GM12878 (cell line): ENCODE data around the gene TUNAR. TPM values are rescaled to one million over a fixed set of nuclear protein-coding genes. Genes with fewer than 3 reads are reported as not detected.
"Not testable (repeated sequence)": the region's sequence is repeated elsewhere in the genome, so short reads cannot be mapped to it uniquely, and the experiment has no call there.

Experiments used
- ATAC-seq: fragments of 200-7000 bp; cut with Tn5 transposase; 3 replicates; pipeline ENCODE4 v1.9.1; 2020; ENCODE audit warnings: mild to moderate bottlenecking, moderate library complexity
- BruUV-seq: library from RNA; stranded (reverse); fragments of 400-500 nt; replicated peaks from 2 replicates; lab custom pipeline; 2021; lab: Mats Ljungman, UMichigan
- CTCF ChIA-PET: fragments of 300-600 bp; sonication (Branson Sonifier 250); formaldehyde crosslinking; extraction: SDS; loops from one replicate; lab custom pipeline; 2021; ENCODE audit warnings: inconsistent platforms; lab: Yijun Ruan, JAX
- POLR2A ChIA-PET: fragments of 350-600 bp; formaldehyde crosslinking; extraction: SDS; loops from one replicate; lab custom pipeline; 2021; ENCODE audit warnings: inconsistent platforms; lab: Charles Lee
- RAD21 ChIA-PET: fragments of 300-600 bp; sonication (Branson Sonifier 250); formaldehyde crosslinking; loops from one replicate; lab custom pipeline; 2023; ENCODE audit warnings: antibody characterized with exemption; ENCODE audit not compliant: unreplicated experiment; lab: Charles Lee
- SMC1A ChIA-PET: fragments of 300-600 bp; sonication (Branson Sonifier 250); formaldehyde crosslinking; loops from one replicate; lab custom pipeline; 2023; ENCODE audit not compliant: unreplicated experiment, uncharacterized antibody; lab: Charles Lee
- DNase-seq: peaks from one replicate; pipeline ENCODE4 v3.0.0-alpha.2; 2011; ENCODE audit warnings: low read depth, low spot score
- FAIRE-seq: peaks from 3 replicates; lab custom pipeline; 2011; peaks lifted over from hg19 to GRCh38; lab: Jason Lieb, UNC
- H2AFZ ChIP-seq: 2 replicates; pipeline ENCODE4 v1.6.0; 2011; ENCODE audit warnings: low read depth, low read length, control low read depth; ENCODE audit not compliant: control insufficient read depth
- H3K27ac ChIP-seq: 2 replicates; pipeline ENCODE4 v1.5.1; 2011; ENCODE audit warnings: control low read depth; ENCODE audit not compliant: control insufficient read depth, insufficient read depth
- H3K27me3 ChIP-seq, 2 experiments: replicated peaks in 1 of 2; 2 replicates each; pipeline versions ENCODE4 v1.6.0 to v1.6.1; 2011; ENCODE audit warnings: low read length in 1 of 2; ENCODE audit not compliant: control insufficient read depth in 2 of 2, insufficient read depth in 2 of 2
- H3K36me3 ChIP-seq, 2 experiments: 2 replicates each; pipeline ENCODE4 v1.5.1; 2011; ENCODE audit warnings: low read length in 1 of 2; ENCODE audit not compliant: control insufficient read depth in 2 of 2, insufficient read depth in 2 of 2
- H3K4me1 ChIP-seq: 2 replicates; pipeline ENCODE4 v1.6.1; 2011; ENCODE audit warnings: mild to moderate bottlenecking, low read length, moderate library complexity, mixed read lengths; ENCODE audit not compliant: control insufficient read depth, insufficient read depth
- H3K4me2 ChIP-seq: 2 replicates; pipeline ENCODE4 v1.6.0; 2011; ENCODE audit warnings: control low read depth; ENCODE audit not compliant: control insufficient read depth, insufficient read depth
- H3K4me3 ChIP-seq: fragments of 200-600 bp; sonication (generic); 2 replicates; pipeline ENCODE4 v1.5.1; 2016
- H3K79me2 ChIP-seq: 2 replicates; pipeline ENCODE4 v1.6.0; 2011; ENCODE audit warnings: low read length; ENCODE audit not compliant: control insufficient read depth, insufficient read depth
- H3K9ac ChIP-seq: 2 replicates; pipeline ENCODE4 v1.8.0; 2011; ENCODE audit warnings: low read length, control low read depth, mixed read lengths; ENCODE audit not compliant: control insufficient read depth, insufficient read depth
- H3K9me3 ChIP-seq: replicated peaks from 3 replicates; pipeline ENCODE4 v1.5.1; 2011; ENCODE audit warnings: mild to moderate bottlenecking, low read length; ENCODE audit not compliant: control insufficient read depth, insufficient read depth
- H4K20me1 ChIP-seq: 2 replicates; pipeline ENCODE4 v1.6.0; 2011; ENCODE audit not compliant: control insufficient read depth, insufficient read depth
- CBFB ChIP-seq: IDR thresholded peaks from 2 replicates; pipeline ENCODE4 v1.6.1; 2016; ENCODE audit warnings: antibody characterized with exemption, low read depth
- NFIC ChIP-seq: IDR thresholded peaks from 2 replicates; pipeline ENCODE4 v1.6.1; 2012; ENCODE audit warnings: low read depth, mild to moderate bottlenecking, inconsistent platforms, low read length, moderate library complexity
- PAX8 ChIP-seq: fragments of 450-650 bp; IDR thresholded peaks from 2 replicates; pipeline ENCODE4 v1.6.1; 2017; ENCODE audit warnings: mild to moderate bottlenecking, moderate library complexity
- RCOR1 ChIP-seq: conservative IDR thresholded peaks from 2 replicates; pipeline ENCODE4 v1.6.1; 2012; ENCODE audit warnings: low read depth, low read length, improper control_type of control experiment
- YY1 ChIP-seq: IDR thresholded peaks from 2 replicates; pipeline ENCODE4 v1.6.1; 2011; ENCODE audit warnings: low read depth, mild to moderate bottlenecking, low read length
- ZBED1 ChIP-seq: IDR thresholded peaks from 2 replicates; pipeline ENCODE4 v1.6.1; 2016; ENCODE audit warnings: borderline replicate concordance
- ZNF384 ChIP-seq: IDR thresholded peaks from 2 replicates; pipeline ENCODE4 v1.6.1; 2012; ENCODE audit warnings: low read depth, mild to moderate bottlenecking, low read length, improper control_type of control experiment, borderline replicate concordance
- WGBS: methylation state at CpG from one replicate; pipeline ENCODE4 v1.1.6; 2016; ENCODE audit warnings: low lambda C conversion rate; ENCODE audit not compliant: insufficient replicate concordance, insufficient coverage; ENCODE audit errors: missing lambda C conversion rate; 5-methylcytosine and 5-hydroxymethylcytosine counted together
- in situ Hi-C: fragments of 300-500 bp; cut with MboI; formaldehyde crosslinking; loops from 9 replicates; pipeline ENCODE4 v1.14.3; 2018; ENCODE audit warnings: mixed read lengths
- intact Hi-C: fragments of 100-400 bp; cut with micrococcal nuclease; formaldehyde crosslinking; loops from one replicate; pipeline ENCODE4 v1.14.2; 2022; ENCODE audit not compliant: unreplicated experiment
- polyA plus RNA-seq, 11 experiments: library from polyadenylated mRNA; depleted of rRNA in 4 of 11; unstranded in 6 of 11; stranded (reverse) in 5 of 11; fragments of >200 nt; fragmentation: Nextera tagmentation in 4 of 11; fragmentation: Illumina TruSeq in 1 of 11; extraction: Ambion mirVana in 4 of 11; extraction: Trizol in 1 of 11; gene quantifications; 1 replicate in 1 of 11; 2 replicates in 10 of 11; pipeline versions ENCODE4 v1.2.1 to v1.2.3, GENCODE V29; 2011 to 2016; ENCODE audit warnings: inconsistent platforms in 2 of 11, missing spikeins in 2 of 11, low read depth in 1 of 11
- total RNA-seq, 4 experiments: library from RNA; depleted of rRNA in 3 of 4; stranded (reverse); fragments of >200 nt in 3 of 4; fragmentation: Illumina TruSeq in 1 of 4; extraction: Trizol in 1 of 4; gene quantifications; 2 replicates each; pipeline versions ENCODE4 v1.2.1 to v1.2.3, GENCODE V29; 2013 to 2021
- TF ChIP-seq, protein P1 (sequence below): fragments of 450-650 bp; conservative IDR thresholded peaks from 2 replicates; pipeline ENCODE4 v1.6.1; 2017; ENCODE audit warnings: mild to moderate bottlenecking, moderate library complexity
- TF ChIP-seq, protein P2 (sequence below): fragments of 450-650 bp; IDR thresholded peaks from 2 replicates; pipeline ENCODE4 v1.6.1; 2018; ENCODE audit warnings: borderline replicate concordance, mild to moderate bottlenecking; ENCODE audit not compliant: partially characterized antibody
- TF ChIP-seq, protein P3 (sequence below): IDR thresholded peaks from 2 replicates; pipeline ENCODE4 v1.6.1; 2011; ENCODE audit warnings: low read depth, low read length, improper control_type of control experiment, borderline replicate concordance

TUNAR gene
- total and polyA plus RNA-seq, 10 of the 15 experiments (the other 5 are each of a cell fraction or from before 2014, with no cell fraction given): 0.02 TPM; not detected in 9

DNA sequence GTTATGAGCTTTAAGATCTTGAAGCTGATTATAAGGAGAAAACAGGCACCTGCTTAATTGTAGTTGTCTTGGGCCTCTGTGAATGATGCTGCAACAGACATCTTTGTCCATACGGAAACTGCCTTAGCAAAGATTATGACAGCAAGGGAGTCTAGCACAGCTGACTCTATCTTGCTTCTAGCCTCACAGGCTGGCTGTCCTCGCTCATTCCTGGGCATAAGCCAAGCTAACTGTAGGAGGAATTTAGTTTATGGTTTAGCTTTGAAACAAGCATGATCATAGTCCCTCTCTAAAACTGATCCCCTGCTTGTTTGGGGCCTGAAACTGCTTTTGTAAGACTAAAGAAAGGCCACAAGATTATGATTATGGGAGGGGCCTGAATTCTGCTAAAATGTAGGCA lies 88.3 kb downstream of the TUNAR start (continued):
- TF ChIP-seq RCOR1: no peak
- no peak for TF ChIP-seq PAX8
- no peak for TF ChIP-seq ZBED1
- TF ChIP-seq, protein P1, sequence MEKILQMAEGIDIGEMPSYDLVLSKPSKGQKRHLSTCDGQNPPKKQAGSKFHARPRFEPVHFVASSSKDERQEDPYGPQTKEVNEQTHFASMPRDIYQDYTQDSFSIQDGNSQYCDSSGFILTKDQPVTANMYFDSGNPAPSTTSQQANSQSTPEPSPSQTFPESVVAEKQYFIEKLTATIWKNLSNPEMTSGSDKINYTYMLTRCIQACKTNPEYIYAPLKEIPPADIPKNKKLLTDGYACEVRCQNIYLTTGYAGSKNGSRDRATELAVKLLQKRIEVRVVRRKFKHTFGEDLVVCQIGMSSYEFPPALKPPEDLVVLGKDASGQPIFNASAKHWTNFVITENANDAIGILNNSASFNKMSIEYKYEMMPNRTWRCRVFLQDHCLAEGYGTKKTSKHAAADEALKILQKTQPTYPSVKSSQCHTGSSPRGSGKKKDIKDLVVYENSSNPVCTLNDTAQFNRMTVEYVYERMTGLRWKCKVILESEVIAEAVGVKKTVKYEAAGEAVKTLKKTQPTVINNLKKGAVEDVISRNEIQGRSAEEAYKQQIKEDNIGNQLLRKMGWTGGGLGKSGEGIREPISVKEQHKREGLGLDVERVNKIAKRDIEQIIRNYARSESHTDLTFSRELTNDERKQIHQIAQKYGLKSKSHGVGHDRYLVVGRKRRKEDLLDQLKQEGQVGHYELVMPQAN: no peak
- TF ChIP-seq, protein P2, sequence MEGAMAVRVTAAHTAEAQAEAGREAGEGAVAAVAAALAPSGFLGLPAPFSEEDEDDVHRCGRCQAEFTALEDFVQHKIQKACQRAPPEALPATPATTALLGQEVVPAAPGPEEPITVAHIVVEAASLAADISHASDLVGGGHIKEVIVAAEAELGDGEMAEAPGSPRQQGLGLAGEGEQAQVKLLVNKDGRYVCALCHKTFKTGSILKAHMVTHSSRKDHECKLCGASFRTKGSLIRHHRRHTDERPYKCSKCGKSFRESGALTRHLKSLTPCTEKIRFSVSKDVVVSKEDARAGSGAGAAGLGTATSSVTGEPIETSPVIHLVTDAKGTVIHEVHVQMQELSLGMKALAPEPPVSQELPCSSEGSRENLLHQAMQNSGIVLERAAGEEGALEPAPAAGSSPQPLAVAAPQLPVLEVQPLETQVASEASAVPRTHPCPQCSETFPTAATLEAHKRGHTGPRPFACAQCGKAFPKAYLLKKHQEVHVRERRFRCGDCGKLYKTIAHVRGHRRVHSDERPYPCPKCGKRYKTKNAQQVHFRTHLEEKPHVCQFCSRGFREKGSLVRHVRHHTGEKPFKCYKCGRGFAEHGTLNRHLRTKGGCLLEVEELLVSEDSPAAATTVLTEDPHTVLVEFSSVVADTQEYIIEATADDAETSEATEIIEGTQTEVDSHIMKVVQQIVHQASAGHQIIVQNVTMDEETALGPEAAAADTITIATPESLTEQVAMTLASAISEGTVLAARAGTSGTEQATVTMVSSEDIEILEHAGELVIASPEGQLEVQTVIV: no peak
- no peak for TF ChIP-seq ZNF384
- TF ChIP-seq NFIC: no peak
- TF ChIP-seq, protein P3, sequence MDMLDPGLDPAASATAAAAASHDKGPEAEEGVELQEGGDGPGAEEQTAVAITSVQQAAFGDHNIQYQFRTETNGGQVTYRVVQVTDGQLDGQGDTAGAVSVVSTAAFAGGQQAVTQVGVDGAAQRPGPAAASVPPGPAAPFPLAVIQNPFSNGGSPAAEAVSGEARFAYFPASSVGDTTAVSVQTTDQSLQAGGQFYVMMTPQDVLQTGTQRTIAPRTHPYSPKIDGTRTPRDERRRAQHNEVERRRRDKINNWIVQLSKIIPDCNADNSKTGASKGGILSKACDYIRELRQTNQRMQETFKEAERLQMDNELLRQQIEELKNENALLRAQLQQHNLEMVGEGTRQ: no peak
- no peak for TF ChIP-seq CBFB
- TF ChIP-seq YY1: no peak

DNA sequence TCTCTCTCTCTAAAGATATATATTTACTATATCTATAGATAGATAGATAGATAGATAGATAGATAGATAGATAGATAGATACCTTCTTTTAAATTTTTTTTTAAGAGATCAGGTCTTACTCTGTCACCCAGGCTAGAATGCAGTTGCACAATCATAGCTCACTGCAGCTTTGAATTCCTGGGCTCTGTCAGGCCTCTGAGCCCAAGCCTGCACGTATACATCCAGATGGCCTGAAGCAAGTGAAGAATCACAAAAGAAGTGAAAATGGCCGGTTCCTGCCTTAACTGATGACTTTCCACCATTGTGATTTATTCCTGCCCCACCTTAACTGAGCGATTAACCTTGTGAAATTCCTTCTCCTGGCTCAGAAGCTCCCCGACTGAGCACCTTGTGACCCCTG lies 91.4 kb downstream of the TUNAR start:
- SMC1A ChIA-PET: interaction anchor here (1.2 kb wide), 1 partner anchor 14 kb away, joined by 3 read pairs; no protein-coding TSS in a partner anchor
- in situ Hi-C loops: not testable (repeated sequence)

More for the DNA sequence above, 91.4 kb downstream of the TUNAR start:
- intact Hi-C loops, H3K4me3 ChIP-seq, H2AFZ ChIP-seq, H4K20me1 ChIP-seq, FAIRE-seq, BruUV-seq, H3K9ac ChIP-seq, POLR2A ChIA-PET, H3K36me3 ChIP-seq, RAD21 ChIA-PET, CTCF ChIA-PET, H3K9me3 ChIP-seq, H3K4me1 ChIP-seq, ATAC-seq, H3K79me2 ChIP-seq, H3K4me2 ChIP-seq, H3K27me3 ChIP-seq, H3K27ac ChIP-seq, DNase-seq: not testable (repeated sequence)
- 8% methylated on average over 4 of the region's 4 CpGs for WGBS
